Stomach (tissue), 4 donors: ENCODE data around the gene TMEM169.

Experiments
- EP300 ChIP-seq: sonication (generic); formaldehyde crosslinking; IDR thresholded peaks from one replicate; pipeline ENCODE4 v1.6.1; 2017; ENCODE audit warnings: antibody characterized with exemption
- POLR2A ChIP-seq, 4 donors: fragments of 450-650 bp; IDR thresholded peaks; one replicate each; pipeline ENCODE4 v1.6.1; 2016; ENCODE audit warnings: antibody characterized with exemption in 4 of 4, control low read depth in 2 of 4, mild to moderate bottlenecking in 1 of 4, moderate library complexity in 1 of 4
- POLR2AphosphoS5 ChIP-seq, 3 donors: sonication (generic); formaldehyde crosslinking; IDR thresholded peaks; one replicate each; pipeline ENCODE4 v1.6.1; 2016; ENCODE audit warnings: antibody characterized with exemption in 3 of 3
- TF ChIP-seq, protein P1 (sequence below), 7 experiments: fragments of 450-650 bp in 4 of 7; fragments of 200-600 bp in 3 of 7; sonication (generic) in 3 of 7; IDR thresholded peaks; one replicate each; pipeline ENCODE4 v1.5.1; 2016 to 2019; ENCODE audit warnings: antibody characterized with exemption in 7 of 7, control low read depth in 2 of 7, mild to moderate bottlenecking in 1 of 7

DNA sequence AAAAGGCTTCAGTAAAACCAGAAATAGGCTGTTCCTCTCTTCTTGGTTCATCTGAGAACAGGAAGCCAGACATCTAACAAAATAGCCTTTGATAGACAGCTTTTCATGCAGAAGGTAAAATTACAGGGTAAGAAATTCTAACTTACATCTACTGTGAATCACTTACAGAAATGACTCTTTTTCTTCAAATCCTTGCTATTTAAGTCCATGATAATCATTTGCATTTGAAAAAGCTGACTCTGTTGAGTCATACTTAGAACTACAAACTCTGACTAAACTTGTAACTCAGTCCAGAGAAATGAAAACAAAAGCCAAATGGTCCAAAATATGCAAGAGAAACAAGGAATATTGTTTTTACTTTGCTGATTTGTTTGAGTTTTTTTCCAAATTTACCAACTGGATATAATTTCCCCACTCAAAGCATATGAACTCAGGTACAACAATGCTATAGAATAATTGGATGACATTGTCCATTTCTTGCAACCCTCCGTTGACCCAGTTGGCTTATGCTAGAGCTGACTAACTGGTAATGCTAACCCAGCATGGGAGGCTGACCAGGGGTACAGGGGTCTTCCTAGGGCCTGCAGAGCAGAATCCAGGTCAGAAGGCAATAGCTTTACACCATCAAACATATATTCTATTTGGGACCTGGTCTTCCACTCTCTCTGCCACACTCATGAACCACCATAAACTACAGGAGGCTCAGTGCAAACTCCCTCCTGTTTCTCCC lies 49.6 kb upstream of the TMEM169 start:
- TF ChIP-seq, protein P1, sequence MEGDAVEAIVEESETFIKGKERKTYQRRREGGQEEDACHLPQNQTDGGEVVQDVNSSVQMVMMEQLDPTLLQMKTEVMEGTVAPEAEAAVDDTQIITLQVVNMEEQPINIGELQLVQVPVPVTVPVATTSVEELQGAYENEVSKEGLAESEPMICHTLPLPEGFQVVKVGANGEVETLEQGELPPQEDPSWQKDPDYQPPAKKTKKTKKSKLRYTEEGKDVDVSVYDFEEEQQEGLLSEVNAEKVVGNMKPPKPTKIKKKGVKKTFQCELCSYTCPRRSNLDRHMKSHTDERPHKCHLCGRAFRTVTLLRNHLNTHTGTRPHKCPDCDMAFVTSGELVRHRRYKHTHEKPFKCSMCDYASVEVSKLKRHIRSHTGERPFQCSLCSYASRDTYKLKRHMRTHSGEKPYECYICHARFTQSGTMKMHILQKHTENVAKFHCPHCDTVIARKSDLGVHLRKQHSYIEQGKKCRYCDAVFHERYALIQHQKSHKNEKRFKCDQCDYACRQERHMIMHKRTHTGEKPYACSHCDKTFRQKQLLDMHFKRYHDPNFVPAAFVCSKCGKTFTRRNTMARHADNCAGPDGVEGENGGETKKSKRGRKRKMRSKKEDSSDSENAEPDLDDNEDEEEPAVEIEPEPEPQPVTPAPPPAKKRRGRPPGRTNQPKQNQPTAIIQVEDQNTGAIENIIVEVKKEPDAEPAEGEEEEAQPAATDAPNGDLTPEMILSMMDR (IDR thresholded peaks at IDR 0.05), result no peak
- TF ChIP-seq POLR2AphosphoS5 (IDR thresholded peaks at IDR 0.05), result no peak
- TF ChIP-seq POLR2A (IDR thresholded peaks at IDR 0.05), result no peak
- no peak for TF ChIP-seq EP300
